Skin of body (tissue), 2 donors: ENCODE results near the gene SAG. TPM values are rescaled to one million over a fixed set of nuclear protein-coding genes. Genes with fewer than 3 reads are reported as not detected.
"Not testable (repeated sequence)": the region's sequence is repeated elsewhere in the genome, so short reads cannot be mapped to it uniquely, and the experiment has no call there.

Experiments used
- DNase-seq: peaks from one replicate; lab custom pipeline; 2025; lab: John Stamatoyannopoulos, UW
- total RNA-seq: library from RNA; depleted of rRNA; stranded (reverse); fragments of >200 nt; gene quantifications from one replicate; pipeline ENCODE4 v1.2.3, GENCODE V29; 2014

Gene SAG
- total RNA-seq, 1 donor from 2014 or later, result not detected

GRCh38 chr2:233354500-233354924, 46.9 kb downstream of the SAG start:
- no peak for DNase-seq

- no peak for DNase-seq
These were observed 47.5 kb downstream of the SAG start for GRCh38 chr2:233354971-233355574.

GRCh38 chr2:233355916-233356315, 48.3 kb downstream of the SAG start:
- no peak for DNase-seq

- DNase-seq, result no peak
These were observed 49.1 kb downstream of the SAG start for GRCh38 chr2:233356546-233357308.

GRCh38 chr2:233358335-233358734, 50.7 kb downstream of the SAG start:
- DNase-seq, result no peak

- no peak for DNase-seq
These were observed 51.3 kb downstream of the SAG start for GRCh38 chr2:233358947-233359346.

- DNase-seq, result no peak
These were observed 52.2 kb downstream of the SAG start for GRCh38 chr2:233359823-233360222.

GRCh38 chr2:233360771-233361176, 53.2 kb downstream of the SAG start:
- no peak for DNase-seq

GRCh38 chr2:233361297-233361696, 53.7 kb downstream of the SAG start:
- DNase-seq, result no peak

- DNase-seq, result no peak
These were observed 55.1 kb downstream of the SAG start for GRCh38 chr2:233362742-233363141.

GRCh38 chr2:233363744-233364235, 56.2 kb downstream of the SAG start:
- DNase-seq, result no peak

- DNase-seq, result no peak
These were observed 58.4 kb downstream of the SAG start for GRCh38 chr2:233365861-233366520.

GRCh38 chr2:233367586-233367985, 60.0 kb downstream of the SAG start:
- no peak for DNase-seq

GRCh38 chr2:233368756-233369155, 61.1 kb downstream of the SAG start:
- DNase-seq, result no peak

GRCh38 chr2:233369462-233369861, 61.8 kb downstream of the SAG start:
- DNase-seq, result no peak

GRCh38 chr2:233369897-233370685, 62.5 kb downstream of the SAG start:
- no peak for DNase-seq

GRCh38 chr2:233371641-233372040, 64.0 kb downstream of the SAG start:
- DNase-seq, result no peak

- no peak for DNase-seq
These were observed 65.2 kb downstream of the SAG start for GRCh38 chr2:233372855-233373254.

- no peak for DNase-seq
These were observed 65.7 kb downstream of the SAG start for GRCh38 chr2:233373316-233373715.

- DNase-seq, result not testable (repeated sequence)
These were observed 67.2 kb downstream of the SAG start for GRCh38 chr2:233374776-233375175.

GRCh38 chr2:233375490-233376314, 68.1 kb downstream of the SAG start:
- no peak for DNase-seq
